Neural progenitor cell (in vitro differentiated cells): Measurements from ENCODE around the gene IL36A.

ENCODE experiments used
- EZH2 ChIP-seq: fragments of 200-600 bp; sonication (generic); IDR thresholded peaks from 2 replicates; pipeline ENCODE4 v1.6.1; 2017; ENCODE audit warnings: antibody characterized with exemption, mild to moderate bottlenecking, moderate library complexity
- TF ChIP-seq, protein P1 (sequence below): fragments of 200-600 bp; sonication (generic); IDR thresholded peaks from 2 replicates; pipeline ENCODE4 v1.5.1; 2017; ENCODE audit warnings: antibody characterized with exemption, mild to moderate bottlenecking

DNA sequence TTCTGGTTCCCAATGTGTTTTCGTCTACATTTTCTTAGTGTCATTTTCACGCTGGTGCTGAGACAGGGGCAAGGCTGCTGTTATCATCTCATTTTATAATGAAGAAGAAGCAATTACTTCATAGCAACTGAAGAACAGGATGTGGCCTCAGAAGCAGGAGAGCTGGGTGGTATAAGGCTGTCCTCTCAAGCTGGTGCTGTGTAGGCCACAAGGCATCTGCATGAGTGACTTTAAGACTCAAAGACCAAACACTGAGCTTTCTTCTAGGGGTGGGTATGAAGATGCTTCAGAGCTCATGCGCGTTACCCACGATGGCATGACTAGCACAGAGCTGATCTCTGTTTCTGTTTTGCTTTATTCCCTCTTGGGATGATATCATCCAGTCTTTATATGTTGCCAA lies 20.2 kb upstream of the IL36A start:
- TF ChIP-seq, protein P1, sequence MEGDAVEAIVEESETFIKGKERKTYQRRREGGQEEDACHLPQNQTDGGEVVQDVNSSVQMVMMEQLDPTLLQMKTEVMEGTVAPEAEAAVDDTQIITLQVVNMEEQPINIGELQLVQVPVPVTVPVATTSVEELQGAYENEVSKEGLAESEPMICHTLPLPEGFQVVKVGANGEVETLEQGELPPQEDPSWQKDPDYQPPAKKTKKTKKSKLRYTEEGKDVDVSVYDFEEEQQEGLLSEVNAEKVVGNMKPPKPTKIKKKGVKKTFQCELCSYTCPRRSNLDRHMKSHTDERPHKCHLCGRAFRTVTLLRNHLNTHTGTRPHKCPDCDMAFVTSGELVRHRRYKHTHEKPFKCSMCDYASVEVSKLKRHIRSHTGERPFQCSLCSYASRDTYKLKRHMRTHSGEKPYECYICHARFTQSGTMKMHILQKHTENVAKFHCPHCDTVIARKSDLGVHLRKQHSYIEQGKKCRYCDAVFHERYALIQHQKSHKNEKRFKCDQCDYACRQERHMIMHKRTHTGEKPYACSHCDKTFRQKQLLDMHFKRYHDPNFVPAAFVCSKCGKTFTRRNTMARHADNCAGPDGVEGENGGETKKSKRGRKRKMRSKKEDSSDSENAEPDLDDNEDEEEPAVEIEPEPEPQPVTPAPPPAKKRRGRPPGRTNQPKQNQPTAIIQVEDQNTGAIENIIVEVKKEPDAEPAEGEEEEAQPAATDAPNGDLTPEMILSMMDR: no peak
- no peak for TF ChIP-seq EZH2
